ENCODE measurements around the gene COL5A1. TPM values are rescaled to one million over a fixed set of nuclear protein-coding genes. Genes with fewer than 3 reads are reported as not detected.

Gene COL5A1
- total RNA-seq, 2 experiments from 2014 or later = 0.05 to 0.08 TPM

- Mint-ChIP-seq H3K4me3 (no peak overlapping the region), H3K36me3 (ENCODE audit: low read depth) (no peaks in the 10 kb centered on the region), H3K27ac (no peak overlapping the region), H3K9me3 (ENCODE audit: insufficient read depth) (no peaks in the 10 kb centered on the region), H3K27me3 (ENCODE audit: low read depth) (no peaks in the 10 kb centered on the region), H3K4me1 (ENCODE audit: low read depth) (no peaks in the 10 kb centered on the region)
- no peak for ATAC-seq
- ChIA-PET POLR2A (no interaction called here), CTCF (no interaction called here)
- DNase-seq = no peak
These were observed 17.4 kb upstream of the COL5A1 start for GRCh38 chr9:134624137-134624591.

- Mint-ChIP-seq H3K4me3 (no peak overlapping the region), H3K9me3 (ENCODE audit: insufficient read depth) (no peaks in the 10 kb centered on the region), H3K27ac (no peak overlapping the region), H3K36me3 (ENCODE audit: low read depth) (no peaks in the 10 kb centered on the region), H3K4me1 (ENCODE audit: low read depth) (no peaks in the 10 kb centered on the region), H3K27me3 (ENCODE audit: low read depth) (no peaks in the 10 kb centered on the region)
- DNase-seq (no peak), ATAC-seq (no peak)
- POLR2A ChIA-PET = no interaction called here
- CTCF ChIA-PET = no interaction called here
These were observed 16.9 kb upstream of the COL5A1 start for GRCh38 chr9:134624621-134625181.

DNA sequence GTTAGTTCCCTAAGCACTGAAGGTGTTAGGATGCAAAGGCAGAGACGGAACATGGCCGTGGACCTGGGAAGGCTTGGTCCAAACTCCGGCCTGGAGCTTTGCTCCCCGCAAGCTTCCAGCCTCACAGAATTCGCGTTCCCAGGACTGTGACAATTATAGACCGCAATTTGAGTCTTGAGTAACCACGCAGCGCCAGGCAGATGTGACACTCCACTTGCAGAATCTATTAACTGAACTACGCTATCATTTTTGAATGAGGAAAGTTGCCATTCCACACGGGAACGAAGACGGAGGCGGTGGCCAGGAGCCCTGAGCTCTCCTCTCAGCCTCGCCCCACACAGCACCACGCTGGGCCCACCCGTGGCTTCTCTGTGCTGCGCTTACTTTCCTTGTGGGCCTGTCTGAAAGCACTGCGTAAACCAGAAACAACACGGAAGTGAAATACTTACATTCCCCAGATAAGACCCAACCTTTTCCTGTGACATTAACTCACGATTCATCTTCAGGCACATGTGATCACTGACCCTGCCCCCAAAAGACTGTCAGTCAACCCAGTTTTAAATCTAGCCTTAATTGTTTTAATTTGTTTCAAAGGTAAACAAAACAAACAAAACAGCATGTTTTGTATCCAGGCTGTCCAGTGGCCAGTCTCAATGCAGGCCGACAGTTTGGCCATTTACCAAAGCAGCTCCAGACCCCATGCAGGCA, 16.1 kb upstream of the COL5A1 start:
- Mint-ChIP-seq H3K4me1 (ENCODE audit: low read depth) (no peaks in the 10 kb centered on the region), H3K27ac (no peak overlapping the region), H3K9me3 (ENCODE audit: insufficient read depth) (no peaks in the 10 kb centered on the region), H3K4me3 (no peak overlapping the region), H3K36me3 (ENCODE audit: low read depth) (no peaks in the 10 kb centered on the region), H3K27me3 (ENCODE audit: low read depth) (no peaks in the 10 kb centered on the region)
- ChIA-PET POLR2A (no interaction called here), CTCF (no interaction called here)
- no peak for ATAC-seq
- DNase-seq = no peak

DNA sequence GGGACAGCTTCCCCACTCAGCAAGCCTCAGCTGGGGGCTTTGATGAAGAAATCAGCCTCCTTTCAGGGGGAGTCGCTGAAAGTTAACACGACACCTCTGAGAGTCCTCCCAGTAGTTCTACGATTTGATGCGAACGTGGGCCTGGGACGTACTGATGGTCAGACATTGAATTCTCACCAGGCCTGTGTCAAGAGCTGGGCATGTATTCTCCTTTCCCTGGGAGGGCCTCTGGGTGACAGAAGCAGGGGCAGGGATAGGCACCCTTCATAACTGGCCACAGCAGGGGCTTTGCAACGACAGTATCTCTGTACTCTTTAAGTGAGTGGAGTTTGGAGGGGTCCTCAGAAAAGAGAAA, 15.6 kb upstream of the COL5A1 start:
- no peaks in the 10 kb centered on the region for H3K9me3 Mint-ChIP-seq (ENCODE audit: insufficient read depth)
- no peak for DNase-seq
- no peaks in the 10 kb centered on the region for H3K36me3 Mint-ChIP-seq (ENCODE audit: low read depth)
- CTCF ChIA-PET = no interaction called here
- POLR2A ChIA-PET = no interaction called here
- H3K27ac Mint-ChIP-seq = no peak overlapping the region
- ATAC-seq = no peak
- H3K4me1 Mint-ChIP-seq (ENCODE audit: low read depth) = no peaks in the 10 kb centered on the region
- no peak overlapping the region for H3K4me3 Mint-ChIP-seq
- no peaks in the 10 kb centered on the region for H3K27me3 Mint-ChIP-seq (ENCODE audit: low read depth)

DNA sequence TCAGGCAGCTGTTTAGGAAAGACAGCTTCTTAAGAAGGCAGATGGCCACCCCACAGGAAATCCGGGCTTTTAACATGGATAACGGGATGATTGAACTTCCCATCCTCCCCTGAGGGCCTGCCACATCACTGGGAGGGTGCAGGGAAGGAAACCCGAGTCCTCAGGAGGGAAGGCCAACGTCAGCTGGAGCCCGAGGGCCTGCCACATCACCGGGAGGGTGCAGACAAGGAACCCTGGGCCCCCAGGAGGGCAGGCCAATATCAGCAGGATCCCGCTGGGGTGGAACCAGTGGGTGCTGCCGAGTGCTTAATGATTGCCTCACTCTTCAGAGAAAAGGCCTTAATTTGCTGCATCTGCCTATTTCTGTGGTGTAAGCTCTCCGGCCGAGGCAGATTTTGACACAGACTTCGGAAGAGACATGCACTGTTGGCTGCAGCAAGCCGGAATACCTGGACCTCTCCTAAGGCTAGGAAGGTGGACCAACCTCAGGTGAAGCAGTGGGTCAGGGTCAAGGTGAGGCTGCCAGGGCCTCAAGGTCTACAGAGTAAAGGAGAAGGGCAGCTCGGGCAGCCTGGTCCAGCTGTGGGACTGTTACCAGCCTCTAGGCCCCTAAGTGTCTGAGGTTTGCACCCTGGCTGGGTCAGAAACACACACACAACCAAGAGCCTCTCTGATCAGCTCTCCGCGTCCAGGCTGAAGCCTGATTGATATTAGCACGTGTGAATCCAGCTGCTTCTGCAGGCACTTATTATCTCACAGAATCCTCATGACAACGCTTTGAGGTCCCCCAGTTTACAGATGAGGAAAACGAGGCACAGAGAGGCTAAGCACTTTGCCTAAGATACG, 14.8 kb upstream of the COL5A1 start:
- no peak for DNase-seq
- ATAC-seq = no peak
- H3K27me3 Mint-ChIP-seq (ENCODE audit: low read depth) = no peaks in the 10 kb centered on the region
- H3K4me1 Mint-ChIP-seq (ENCODE audit: low read depth) = no peaks in the 10 kb centered on the region
- no peak overlapping the region for H3K4me3 Mint-ChIP-seq
- CTCF ChIA-PET = no interaction called here
- no peaks in the 10 kb centered on the region for H3K36me3 Mint-ChIP-seq (ENCODE audit: low read depth)
- POLR2A ChIA-PET = no interaction called here
- no peak overlapping the region for H3K27ac Mint-ChIP-seq
- H3K9me3 Mint-ChIP-seq (ENCODE audit: insufficient read depth) = no peaks in the 10 kb centered on the region

GRCh38 chr9:134627417-134628353, 13.9 kb upstream of the COL5A1 start:
- H3K36me3 Mint-ChIP-seq (ENCODE audit: low read depth) = no peaks in the 10 kb centered on the region
- ATAC-seq (no peak), DNase-seq (no peak)
- no peaks in the 10 kb centered on the region for H3K27me3 Mint-ChIP-seq (ENCODE audit: low read depth)
- no peaks in the 10 kb centered on the region for H3K9me3 Mint-ChIP-seq (ENCODE audit: insufficient read depth)
- H3K4me3 Mint-ChIP-seq = no peak overlapping the region
- ChIA-PET POLR2A (interaction anchor here (0.6 kb wide), 1 partner anchor 1912 kb away, joined by 3 read pairs; no protein-coding TSS in a partner anchor), CTCF (no interaction called here)
- no peak overlapping the region for H3K27ac Mint-ChIP-seq
- H3K4me1 Mint-ChIP-seq (ENCODE audit: low read depth) = no peaks in the 10 kb centered on the region

DNA sequence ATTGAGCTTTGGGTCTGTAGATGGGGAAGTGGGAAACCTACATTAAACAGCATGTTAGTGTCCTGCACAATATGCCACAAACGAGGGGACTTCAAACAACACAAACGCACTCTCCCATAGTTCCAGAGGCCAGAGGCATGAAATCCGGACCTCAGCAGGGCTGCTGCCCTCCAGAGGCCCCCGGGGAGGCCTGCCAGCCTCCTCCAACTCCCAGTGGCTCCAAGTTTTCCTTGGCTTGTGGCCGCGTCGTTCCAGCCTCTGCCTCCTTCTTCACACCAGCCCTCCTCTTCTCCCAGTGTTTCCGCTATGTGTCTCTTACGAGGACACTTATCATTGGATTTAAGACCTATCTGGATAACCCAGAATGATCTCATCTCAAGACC, 13.3 kb upstream of the COL5A1 start:
- ChIA-PET POLR2A (interaction anchor here (0.6 kb wide), 1 partner anchor 1911 kb away, joined by 3 read pairs; no protein-coding TSS in a partner anchor), CTCF (no interaction called here)
- no peaks in the 10 kb centered on the region for H3K36me3 Mint-ChIP-seq (ENCODE audit: low read depth)
- no peak for ATAC-seq
- no peaks in the 10 kb centered on the region for H3K4me1 Mint-ChIP-seq (ENCODE audit: low read depth)
- no peaks in the 10 kb centered on the region for H3K27me3 Mint-ChIP-seq (ENCODE audit: low read depth)
- H3K27ac Mint-ChIP-seq = no peak overlapping the region
- no peak for DNase-seq
- H3K9me3 Mint-ChIP-seq (ENCODE audit: insufficient read depth) = no peaks in the 10 kb centered on the region
- no peak overlapping the region for H3K4me3 Mint-ChIP-seq

DNA sequence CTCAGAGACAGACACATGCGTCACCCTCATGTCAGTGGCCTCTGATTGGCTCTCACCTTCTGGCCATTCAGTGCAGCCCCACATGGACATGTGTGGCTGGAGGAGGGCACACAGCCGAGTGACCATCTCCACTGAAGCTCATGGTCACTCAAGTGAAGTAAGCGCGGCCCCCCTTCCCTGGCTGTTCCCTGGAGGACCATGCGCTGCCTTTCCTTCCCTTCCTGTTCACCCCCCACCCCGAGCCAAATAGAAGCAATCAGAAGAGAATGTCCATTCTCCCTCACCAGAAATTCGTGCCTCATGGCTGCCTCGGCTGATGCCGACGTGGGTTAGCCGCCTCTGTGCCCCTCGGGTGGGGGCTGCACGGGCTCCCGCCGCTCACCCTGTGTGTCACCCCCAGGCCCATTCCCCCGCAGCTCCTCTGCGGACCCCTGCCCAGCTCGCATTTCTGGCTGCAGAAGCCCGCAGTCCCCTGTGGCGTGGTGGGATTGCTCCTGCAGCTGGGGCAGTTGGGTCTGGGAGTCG, 12.5 kb upstream of the COL5A1 start:
- Mint-ChIP-seq H3K27me3 (ENCODE audit: low read depth) (no peaks in the 10 kb centered on the region), H3K9me3 (ENCODE audit: insufficient read depth) (no peaks in the 10 kb centered on the region), H3K36me3 (ENCODE audit: low read depth) (no peaks in the 10 kb centered on the region), H3K4me1 (ENCODE audit: low read depth) (no peaks in the 10 kb centered on the region), H3K27ac (no peak overlapping the region), H3K4me3 (no peak overlapping the region)
- ChIA-PET CTCF (no interaction called here), POLR2A (no interaction called here)
- no peak for ATAC-seq
- no peak for DNase-seq

GRCh38 chr9:134629586-134630392, 11.8 kb upstream of the COL5A1 start:
- Mint-ChIP-seq H3K36me3 (ENCODE audit: low read depth) (no peaks in the 10 kb centered on the region), H3K4me1 (ENCODE audit: low read depth) (no peaks in the 10 kb centered on the region), H3K27ac (no peak overlapping the region), H3K4me3 (no peak overlapping the region), H3K9me3 (ENCODE audit: insufficient read depth) (no peaks in the 10 kb centered on the region), H3K27me3 (ENCODE audit: low read depth) (no peaks in the 10 kb centered on the region)
- no peak for ATAC-seq
- ChIA-PET POLR2A (no interaction called here), CTCF (no interaction called here)
- DNase-seq = no peak

GRCh38 chr9:134630393-134630790, 11.2 kb upstream of the COL5A1 start:
- ATAC-seq (no peak), DNase-seq (no peak)
- H3K9me3 Mint-ChIP-seq (ENCODE audit: insufficient read depth) = no peaks in the 10 kb centered on the region
- no peak overlapping the region for H3K27ac Mint-ChIP-seq
- no peaks in the 10 kb centered on the region for H3K27me3 Mint-ChIP-seq (ENCODE audit: low read depth)
- ChIA-PET POLR2A (no interaction called here), CTCF (no interaction called here)
- no peaks in the 10 kb centered on the region for H3K4me1 Mint-ChIP-seq (ENCODE audit: low read depth)
- H3K4me3 Mint-ChIP-seq = no peak overlapping the region
- H3K36me3 Mint-ChIP-seq (ENCODE audit: low read depth) = no peaks in the 10 kb centered on the region

GRCh38 chr9:134630861-134631260, 10.7 kb upstream of the COL5A1 start:
- CTCF ChIA-PET = no interaction called here
- no peaks in the 10 kb centered on the region for H3K27me3 Mint-ChIP-seq (ENCODE audit: low read depth)
- DNase-seq = no peak

More at GRCh38 chr9:134630861-134631260, 10.7 kb upstream of the COL5A1 start:
- no peaks in the 10 kb centered on the region for H3K36me3 Mint-ChIP-seq (ENCODE audit: low read depth)
- ATAC-seq = no peak
- no peaks in the 10 kb centered on the region for H3K4me1 Mint-ChIP-seq (ENCODE audit: low read depth)
- H3K4me3 Mint-ChIP-seq = no peak overlapping the region
- no peak overlapping the region for H3K27ac Mint-ChIP-seq
- H3K9me3 Mint-ChIP-seq (ENCODE audit: insufficient read depth) = no peaks in the 10 kb centered on the region
- POLR2A ChIA-PET = no interaction called here
